ENCODE data around the gene TMEM175.

TMEM175 gene, protein sequence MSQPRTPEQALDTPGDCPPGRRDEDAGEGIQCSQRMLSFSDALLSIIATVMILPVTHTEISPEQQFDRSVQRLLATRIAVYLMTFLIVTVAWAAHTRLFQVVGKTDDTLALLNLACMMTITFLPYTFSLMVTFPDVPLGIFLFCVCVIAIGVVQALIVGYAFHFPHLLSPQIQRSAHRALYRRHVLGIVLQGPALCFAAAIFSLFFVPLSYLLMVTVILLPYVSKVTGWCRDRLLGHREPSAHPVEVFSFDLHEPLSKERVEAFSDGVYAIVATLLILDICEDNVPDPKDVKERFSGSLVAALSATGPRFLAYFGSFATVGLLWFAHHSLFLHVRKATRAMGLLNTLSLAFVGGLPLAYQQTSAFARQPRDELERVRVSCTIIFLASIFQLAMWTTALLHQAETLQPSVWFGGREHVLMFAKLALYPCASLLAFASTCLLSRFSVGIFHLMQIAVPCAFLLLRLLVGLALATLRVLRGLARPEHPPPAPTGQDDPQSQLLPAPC

DNA sequence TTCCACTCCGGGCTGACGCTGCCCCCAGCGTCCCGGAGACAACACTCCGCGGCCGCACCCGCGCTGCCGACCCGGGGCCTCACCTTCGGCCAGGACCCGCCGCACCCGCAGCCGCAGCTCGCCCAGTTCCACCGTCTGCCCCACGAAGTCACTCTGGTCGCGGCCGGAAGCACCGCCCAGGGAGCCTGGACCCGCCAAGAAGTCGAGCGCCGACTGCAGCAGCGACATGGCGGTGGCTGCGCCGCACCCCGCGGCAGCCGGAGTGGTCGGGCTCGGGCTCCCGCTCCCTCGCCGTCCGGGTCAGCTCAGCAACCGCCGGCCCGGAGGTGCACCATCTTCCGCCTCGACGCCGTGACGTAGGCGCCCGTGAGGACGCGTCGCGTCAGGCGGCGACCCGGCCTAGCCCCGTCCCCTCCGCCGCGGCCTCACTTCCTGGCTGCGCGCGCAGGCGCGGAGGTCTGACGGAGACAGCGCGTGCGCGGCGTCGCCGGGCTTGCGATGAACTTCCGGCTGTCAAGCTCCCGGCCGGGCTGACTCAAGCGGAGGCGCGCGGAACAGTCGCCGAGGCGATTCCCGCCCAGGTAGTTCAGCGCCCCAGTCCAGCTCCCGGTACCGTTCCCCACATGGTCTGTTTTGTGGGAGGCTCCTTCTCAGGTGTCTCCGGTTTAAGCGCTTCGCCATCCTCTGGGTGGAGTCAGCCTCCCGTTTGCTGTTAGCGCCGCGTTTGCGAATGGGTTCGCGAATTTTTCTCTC lies at the start of gene TMEM175, which contains the start of gene GAK:
Gene TMEM175, plus strand, starts transcription at position 501 of the 753 bp plus-strand sequence. CDS start 15,280 bp downstream, outside the sequence.
Gene GAK, minus strand, starts transcription at position 357 of the 753 bp plus-strand sequence. Its CDS starts 129 bp downstream, at position 228.
- peak; percentile 96 for DNase-seq

DNA sequence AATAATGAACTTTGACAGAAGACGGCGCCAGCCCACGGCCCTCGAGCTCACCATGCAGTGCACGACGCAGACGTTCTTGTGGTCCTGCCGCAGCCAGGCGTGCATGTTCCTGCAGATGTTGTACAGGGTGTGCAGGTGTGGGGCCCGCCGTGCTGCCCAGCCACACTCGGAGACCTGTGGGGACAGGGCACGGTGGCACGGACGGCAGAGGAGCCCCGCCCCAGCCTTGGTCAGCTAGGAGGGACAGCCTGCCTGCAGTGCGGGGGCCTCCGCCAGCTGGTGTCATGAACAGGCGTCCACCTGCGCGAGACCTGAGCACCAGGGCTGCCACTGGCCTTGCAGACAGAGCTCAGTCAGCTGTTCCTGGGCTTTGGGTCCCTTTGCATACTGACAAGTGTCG lies 49.6 kb upstream of the TMEM175 start:
- DNase-seq: no peak

- DNase-seq: no peak
Measured at GRCh38 chr4:883377-884095, 48.7 kb upstream of the TMEM175 start.

GRCh38 chr4:884259-884658 lies 48.0 kb upstream of the TMEM175 start:
- no peak for DNase-seq

- no peak for DNase-seq
Measured at GRCh38 chr4:884896-885295, 47.4 kb upstream of the TMEM175 start.

GRCh38 chr4:885353-885752 lies 46.9 kb upstream of the TMEM175 start:
- no peak for DNase-seq

GRCh38 chr4:886244-886643 lies 46.0 kb upstream of the TMEM175 start:
- DNase-seq: no peak

GRCh38 chr4:887034-887763 lies 45.1 kb upstream of the TMEM175 start:
- no peak for DNase-seq

- DNase-seq: no peak
Measured at GRCh38 chr4:888029-888428, 44.2 kb upstream of the TMEM175 start.

DNA sequence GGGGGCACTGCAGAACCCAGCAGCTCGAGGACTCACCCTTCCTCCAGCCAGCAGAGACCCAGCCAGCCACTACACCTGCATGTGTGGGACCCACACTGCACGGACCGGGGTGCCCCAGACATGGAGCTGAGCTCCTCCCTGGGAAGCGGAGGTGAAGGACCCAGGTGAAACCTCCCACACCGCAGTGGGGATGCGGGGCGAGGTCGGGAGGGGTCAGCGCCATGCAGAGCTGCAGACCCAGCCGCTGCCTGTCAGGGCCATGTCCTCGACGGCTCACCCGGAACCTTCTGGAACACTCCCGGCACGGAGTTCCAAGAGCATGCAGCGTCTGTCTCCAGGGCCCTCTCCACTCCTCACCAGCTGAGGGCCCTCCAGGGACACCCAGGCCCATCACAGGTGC lies 42.7 kb upstream of the TMEM175 start:
- DNase-seq: no peak

GRCh38 chr4:890036-890695 lies 42.1 kb upstream of the TMEM175 start:
- no peak for DNase-seq

DNA sequence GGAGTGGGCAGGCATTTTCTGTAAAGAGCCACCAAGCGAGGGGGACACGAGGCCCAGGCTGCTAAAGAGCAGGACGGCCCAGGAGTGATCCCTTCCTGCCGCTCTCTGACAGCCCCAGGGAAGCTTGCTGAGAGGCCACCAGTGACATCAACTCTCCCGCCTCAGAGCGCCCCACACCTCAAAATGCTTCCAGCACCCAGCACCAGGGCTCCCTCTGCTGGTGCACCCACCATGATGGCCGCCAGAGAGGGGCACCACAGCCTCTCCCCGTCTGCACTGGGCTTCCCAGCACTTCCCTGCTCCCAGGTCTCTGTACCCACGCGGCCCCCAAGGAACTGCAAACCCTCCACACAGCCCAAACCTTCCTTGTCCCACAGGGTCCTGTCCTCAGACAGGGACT lies 40.5 kb upstream of the TMEM175 start:
- DNase-seq: peak; percentile 47

GRCh38 chr4:892780-893179 lies 39.5 kb upstream of the TMEM175 start:
- no peak for DNase-seq

GRCh38 chr4:893276-893994 lies 38.8 kb upstream of the TMEM175 start:
- no peak for DNase-seq

DNA sequence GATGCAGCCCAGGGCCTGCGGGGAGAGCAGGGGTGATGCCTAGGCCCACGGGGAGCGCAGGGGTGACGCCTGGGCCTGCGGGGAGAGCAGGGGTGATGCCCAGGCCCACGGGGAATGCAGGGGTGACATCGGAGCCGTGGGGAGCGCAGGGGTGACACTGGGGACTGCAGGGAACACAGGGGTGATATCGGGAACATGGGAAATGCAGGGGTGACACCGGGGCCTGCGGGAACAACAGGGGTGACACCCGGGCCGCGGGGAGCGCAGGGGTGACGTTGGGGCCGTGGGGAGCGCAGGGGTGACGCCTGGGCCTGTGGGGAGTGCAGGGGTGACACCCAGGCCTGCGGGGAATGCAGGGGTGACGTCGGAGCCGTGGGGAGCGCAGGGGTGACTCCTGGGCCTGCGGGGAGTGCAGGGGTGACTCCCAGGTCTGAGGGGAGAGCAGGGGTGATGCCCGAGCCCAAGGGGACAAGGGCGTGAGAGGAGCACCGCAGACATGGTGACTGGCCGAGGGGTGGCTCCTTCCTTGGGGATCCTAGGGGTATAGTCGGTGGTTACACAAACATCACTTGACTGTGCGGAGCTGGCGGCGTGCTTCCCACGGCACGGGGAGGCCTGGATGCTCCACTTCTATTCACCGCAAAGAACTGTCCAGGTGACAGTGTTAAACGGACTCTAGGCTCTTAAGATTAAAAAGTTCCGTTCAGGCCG lies 38.1 kb upstream of the TMEM175 start:
- no peak for DNase-seq

DNA sequence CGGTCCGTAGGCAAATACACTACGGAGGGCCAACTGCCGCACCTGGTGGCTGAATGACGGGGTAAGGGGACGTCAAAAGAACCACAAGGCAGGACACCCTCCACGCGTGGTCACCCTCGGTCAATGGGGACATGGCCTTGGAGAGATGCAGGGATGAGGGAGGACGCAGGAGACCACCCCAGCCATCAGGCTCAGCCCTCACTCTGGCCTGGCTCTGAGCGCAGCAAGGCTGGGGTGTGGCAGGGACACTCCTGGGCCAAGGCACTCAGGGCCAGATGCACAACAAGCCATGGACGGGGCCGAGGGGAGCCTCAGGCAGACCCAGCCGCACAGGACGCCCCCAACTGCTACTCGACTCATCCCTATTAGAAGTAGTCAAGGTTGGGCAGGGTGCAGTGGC lies 36.7 kb upstream of the TMEM175 start:
- DNase-seq: no peak

- DNase-seq: no peak
Measured at GRCh38 chr4:896216-896615, 36.0 kb upstream of the TMEM175 start.

GRCh38 chr4:896630-897029 lies 35.6 kb upstream of the TMEM175 start:
- DNase-seq: no peak

DNA sequence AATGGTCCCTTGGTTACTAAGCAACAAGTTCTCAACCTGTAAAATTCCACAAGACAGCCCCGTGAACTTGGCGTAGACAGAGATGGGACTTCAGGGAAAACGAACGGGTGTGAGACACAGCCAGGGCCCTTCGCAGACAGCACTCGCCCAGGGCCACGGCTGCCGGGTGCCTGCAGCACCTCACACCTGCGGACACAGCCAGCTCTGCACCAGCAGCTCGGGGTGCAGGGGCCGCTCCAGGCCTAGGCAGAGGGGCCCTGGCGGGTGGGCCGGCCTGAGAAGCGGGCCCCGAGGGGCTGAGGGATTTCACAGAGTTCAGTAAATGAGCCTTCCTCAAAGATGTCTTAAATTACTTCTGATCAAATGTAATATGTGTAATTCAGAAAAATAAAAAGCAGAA lies 34.1 kb upstream of the TMEM175 start:
- no peak for DNase-seq

DNA sequence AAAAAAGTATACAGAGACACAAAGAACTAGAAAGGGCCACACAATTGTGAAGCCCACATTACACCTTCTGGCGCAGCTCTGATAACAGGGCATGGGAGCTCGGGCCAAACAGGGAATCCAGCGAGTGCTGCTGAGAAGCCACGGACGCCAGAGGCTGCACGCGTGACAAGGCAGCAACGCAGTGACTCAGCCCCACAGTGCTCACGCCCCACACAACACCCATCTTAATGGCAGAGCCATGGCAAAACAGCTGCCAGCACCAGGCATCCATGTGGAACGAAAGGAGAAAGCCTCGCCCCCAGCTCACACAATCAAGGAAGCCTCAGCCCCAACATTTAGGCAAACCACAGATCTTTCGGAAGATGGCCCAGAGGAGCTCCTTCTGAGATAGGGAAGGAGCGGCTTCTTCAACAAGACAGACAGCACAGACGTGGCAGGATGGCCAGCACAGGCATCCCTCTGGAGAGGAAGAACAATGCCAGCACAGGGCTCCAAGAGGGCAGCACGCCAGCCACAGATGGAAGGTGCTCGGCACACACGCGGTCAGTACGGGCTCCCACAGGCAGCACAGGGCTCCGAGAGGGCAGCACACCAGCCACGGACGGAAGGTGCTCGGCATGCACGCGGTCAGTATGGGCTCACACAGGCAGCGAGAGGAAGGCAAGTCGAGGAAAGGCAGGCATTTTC lies 33.2 kb upstream of the TMEM175 start:
- DNase-seq: no peak
